K562 (cell line): Measurements from ENCODE around the gene HOXC11. TPM values are rescaled to one million over a fixed set of nuclear protein-coding genes. Genes with fewer than 3 reads are reported as not detected.
A peak's percentile ranks its signal among the peaks of the same experiment; 100 is the strongest.

Experiments
- ATAC-seq: fragments of 200-7000 bp; cut with Tn5 transposase; 3 replicates; pipeline ENCODE4 v1.9.1; 2020; ENCODE audit warnings: moderate library complexity
- BruUV-seq: library from RNA; stranded (reverse); fragments of 400-500 nt; replicated peaks from 2 replicates; lab custom pipeline; 2021; lab: Mats Ljungman, UMichigan
- CTCF ChIA-PET: fragments of 300-600 bp; formaldehyde crosslinking; extraction: SDS; loops from one replicate; lab custom pipeline; 2021; ENCODE audit warnings: low intra/inter-chr PET ratio; lab: Yijun Ruan, JAX
- POLR2A ChIA-PET: fragments of 300-600, 350-650 bp; sonication (Branson Sonifier 250); formaldehyde crosslinking; extraction: SDS; loops from one replicate; lab custom pipeline; 2021; ENCODE audit warnings: antibody characterized with exemption, inconsistent platforms; lab: Yijun Ruan, JAX
- DNase-seq, 4 experiments: peaks; one replicate each; pipeline versions ENCODE4 v3.0.0 to v3.0.0-alpha.2; 2011 to 2018; ENCODE audit warnings: low spot score in 3 of 4, mixed read lengths in 3 of 4; ENCODE audit errors: extremely low read depth in 1 of 4
- FAIRE-seq: peaks from 2 replicates; lab custom pipeline; 2011; peaks lifted over from hg19 to GRCh38; lab: Jason Lieb, UNC
- H2AFZ ChIP-seq: 2 replicates; pipeline ENCODE4 v1.6.0; 2011; ENCODE audit warnings: low read depth, low read length, control low read depth, inconsistent platforms
- H3K27ac ChIP-seq: fragments of 200-600 bp; 3 replicates; pipeline ENCODE4 v1.8.0; 2011; ENCODE audit warnings: low read depth, mild to moderate bottlenecking, control low read depth, inconsistent platforms, low read length, moderate library complexity, mixed read lengths; ENCODE audit errors: extremely low read depth
- H3K27me3 ChIP-seq, 2 experiments: fragments of 300-600 bp in 1 of 2; 2 replicates in 1 of 2; 3 replicates in 1 of 2; pipeline versions ENCODE4 v1.6.0 to v1.8.0; 2011; ENCODE audit warnings: inconsistent platforms in 2 of 2, low read length in 2 of 2, mild to moderate bottlenecking in 1 of 2, mixed read lengths in 1 of 2, moderate library complexity in 1 of 2; ENCODE audit not compliant: control insufficient read depth in 2 of 2, insufficient read depth in 2 of 2
- H3K36me3 ChIP-seq: fragments of 300-600 bp; 3 replicates; pipeline ENCODE4 v1.8.0; 2011; ENCODE audit warnings: mild to moderate bottlenecking, low read length, inconsistent platforms; ENCODE audit not compliant: control insufficient read depth, insufficient read depth
- H3K4me1 ChIP-seq, 2 experiments: fragments of 200-600 bp in 1 of 2; replicated peaks in 1 of 2; 2 replicates in 1 of 2; 3 replicates in 1 of 2; pipeline versions ENCODE4 v1.5.1 to v1.8.0; 2011; ENCODE audit warnings: inconsistent platforms in 2 of 2, low read length in 2 of 2, mild to moderate bottlenecking in 1 of 2, mixed read lengths in 1 of 2, moderate library complexity in 1 of 2; ENCODE audit not compliant: control insufficient read depth in 2 of 2, insufficient read depth in 2 of 2
- H3K4me2 ChIP-seq: 2 replicates; pipeline ENCODE4 v1.6.1; 2011; ENCODE audit warnings: low read length, control low read depth, inconsistent platforms, mixed read lengths; ENCODE audit not compliant: insufficient read depth
- H3K4me3 ChIP-seq: fragments of 200-600 bp; sonication (generic), shearing (Covaris generic); 2 replicates; pipeline ENCODE4 v1.5.1; 2016; ENCODE audit warnings: control low read depth, inconsistent platforms
- H3K79me2 ChIP-seq: fragments of 200-600 bp; 3 replicates; pipeline ENCODE4 v1.8.0; 2011; ENCODE audit warnings: low read length, inconsistent platforms; ENCODE audit not compliant: control insufficient read depth, insufficient read depth
- H3K9ac ChIP-seq, 2 experiments: 2 replicates each; pipeline versions ENCODE4 v1.6.0 to v1.6.1; 2011; ENCODE audit warnings: low read depth in 2 of 2, low read length in 2 of 2, control low read depth in 1 of 2, inconsistent platforms in 1 of 2, mild to moderate bottlenecking in 1 of 2, mixed read lengths in 1 of 2; ENCODE audit not compliant: insufficient read depth in 1 of 2
- H3K9me1 ChIP-seq: one replicate; pipeline ENCODE4 v1.6.0; 2011; ENCODE audit warnings: inconsistent platforms, mild to moderate bottlenecking, low read length, moderate library complexity; ENCODE audit not compliant: control insufficient read depth, insufficient read depth
- H3K9me3 ChIP-seq: replicated peaks from 2 replicates; pipeline ENCODE4 v1.5.1; 2011; ENCODE audit warnings: low read depth, low read length, inconsistent platforms; ENCODE audit not compliant: control insufficient read depth, insufficient read depth
- H4K20me1 ChIP-seq: replicated peaks from 2 replicates; pipeline ENCODE4 v1.6.1; 2011; ENCODE audit warnings: low read length, inconsistent platforms, mixed read lengths; ENCODE audit not compliant: control insufficient read depth, insufficient read depth
- RAD21 ChIP-seq, 2 experiments: fragments of 250-450 bp in 1 of 2; fragments of 450-650 bp in 1 of 2; sonication (Bioruptor Pico) in 1 of 2; formaldehyde crosslinking in 1 of 2; IDR thresholded peaks in 1 of 2; conservative IDR thresholded peaks in 1 of 2; 2 replicates each; pipeline versions ENCODE4 v1.4.0 to v1.8.0; 2020 to 2022; ENCODE audit warnings: mild to moderate bottlenecking in 2 of 2, moderate library complexity in 1 of 2
- WGBS: fragments of 100-300 bp; shearing (Covaris generic); methylation state at CpG from one replicate; pipeline ENCODE4 v1.1.6; 2016; ENCODE audit warnings: low coverage, mixed read lengths; ENCODE audit not compliant: insufficient coverage; ENCODE audit errors: missing lambda C conversion rate; 5-methylcytosine and 5-hydroxymethylcytosine counted together
- in situ Hi-C: fragments of 300-500 bp; cut with MboI; formaldehyde crosslinking; loops from 4 replicates; pipeline ENCODE4 v1.15.0; 2018; ENCODE audit warnings: inconsistent platforms, mixed read lengths
- intact Hi-C: fragments of 100-400 bp; cut with micrococcal nuclease; formaldehyde crosslinking; loops from 2 replicates; pipeline ENCODE4 v1.14.2; 2022
- polyA plus RNA-seq, 8 experiments: library from polyadenylated mRNA; depleted of rRNA in 4 of 8; stranded (reverse) in 5 of 8; unstranded in 3 of 8; fragments of >200 nt; fragmentation: Nextera tagmentation in 2 of 8; fragmentation: Illumina TruSeq in 1 of 8; extraction: Ambion mirVana in 2 of 8; extraction: Trizol in 1 of 8; gene quantifications; 2 replicates each; pipeline versions ENCODE4 v1.2.1 to v1.2.3, GENCODE V29; 2011 to 2014; ENCODE audit warnings: inconsistent platforms in 1 of 8, missing spikeins in 1 of 8
- total RNA-seq, 7 experiments: library from RNA; depleted of rRNA in 6 of 7; stranded (reverse); fragments of >200 nt in 6 of 7; fragmentation: Illumina TruSeq in 2 of 7; extraction: Trizol in 2 of 7; gene quantifications; 2 replicates each; pipeline versions ENCODE4 v1.2.1 to v1.2.3, GENCODE V29; 2011 to 2021; ENCODE audit warnings: low replicate concordance in 1 of 7
- TF ChIP-seq, protein P1 (sequence below): sonication (generic); formaldehyde crosslinking; IDR thresholded peaks from 2 replicates; pipeline ENCODE4 v1.8.0; 2022; ENCODE audit warnings: missing genetic modification reagents, mild to moderate bottlenecking, moderate library complexity, borderline replicate concordance
- TF ChIP-seq, protein P2 (sequence below), 3 experiments: IDR thresholded peaks in 2 of 3; conservative IDR thresholded peaks in 1 of 3; 2 replicates each; pipeline ENCODE4 v1.5.1; 2011 to 2012; ENCODE audit warnings: low read length in 3 of 3, mild to moderate bottlenecking in 3 of 3, control low read depth in 2 of 3, improper control_type of control experiment in 1 of 3, inconsistent platforms in 1 of 3, low read depth in 1 of 3, mixed read lengths in 1 of 3, moderate library complexity in 1 of 3; ENCODE audit not compliant: insufficient read depth in 2 of 3

The HOXC11 gene
- total and polyA plus RNA-seq, 9 of the 15 experiments (the other 6 are each of a cell fraction or from before 2014, with no cell fraction given) = not detected

DNA sequence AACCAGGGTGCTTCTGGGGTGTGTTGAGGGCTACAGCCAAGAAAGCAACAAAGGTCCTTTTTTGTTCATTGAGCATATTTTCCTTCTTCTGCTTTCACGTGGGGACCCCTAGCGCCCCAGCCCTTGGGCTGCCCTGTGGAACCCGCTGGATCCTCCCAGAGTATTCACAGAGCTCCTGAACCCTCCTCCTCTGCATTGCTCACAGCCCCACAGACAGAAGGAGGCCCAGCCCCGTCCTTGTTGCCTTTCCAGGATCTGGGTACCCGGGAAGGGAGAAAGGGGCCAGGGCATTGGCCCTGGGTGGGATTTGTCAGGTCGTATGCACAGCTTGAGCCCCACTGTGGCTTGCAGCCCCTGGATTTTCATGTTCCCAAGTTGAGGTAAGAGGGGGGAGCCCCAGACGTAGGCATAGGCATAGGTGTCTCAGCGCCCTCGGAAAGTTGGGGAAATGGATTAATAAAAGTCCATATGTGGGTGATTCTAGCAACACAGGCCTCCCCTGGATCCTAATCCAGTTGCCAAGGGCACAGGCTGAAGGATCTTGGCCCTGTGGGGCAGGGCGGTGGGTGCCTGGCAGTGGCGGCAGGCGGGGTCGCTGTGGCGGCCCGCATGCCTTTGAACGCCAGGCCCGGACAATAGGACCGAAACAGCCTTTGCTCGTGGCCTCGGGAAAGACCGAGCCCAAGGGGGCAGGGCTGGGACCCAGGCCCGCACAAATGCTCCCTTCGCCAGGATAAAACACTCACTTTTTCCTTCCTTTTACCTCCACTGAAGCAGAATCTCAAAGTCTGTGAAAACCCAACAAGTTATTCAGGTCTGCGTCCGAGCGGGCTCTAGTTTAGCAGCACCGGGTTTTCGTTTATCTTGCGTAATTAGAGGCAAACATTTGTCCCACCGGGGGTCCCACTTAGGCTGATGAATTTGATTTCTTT lies 9.0 kb downstream of the HOXC11 start:
- Histone ChIP-seq H3K4me1 (peaks cover 2 to 31% of the 10 kb centered on the region in 2 experiments; a peak in 2 of 5 replicates), H3K4me3 (no peak overlapping the region)
- TF ChIP-seq RAD21 (CRISPR knock-in tag; conservative IDR thresholded peaks at IDR 0.05 in 1 of 2, IDR thresholded peaks at IDR 0.05 in 1 of 2) = peak in 1 of 2 experiments; percentile 22; a peak in 2 of 4 replicates
- TF ChIP-seq, protein P1, sequence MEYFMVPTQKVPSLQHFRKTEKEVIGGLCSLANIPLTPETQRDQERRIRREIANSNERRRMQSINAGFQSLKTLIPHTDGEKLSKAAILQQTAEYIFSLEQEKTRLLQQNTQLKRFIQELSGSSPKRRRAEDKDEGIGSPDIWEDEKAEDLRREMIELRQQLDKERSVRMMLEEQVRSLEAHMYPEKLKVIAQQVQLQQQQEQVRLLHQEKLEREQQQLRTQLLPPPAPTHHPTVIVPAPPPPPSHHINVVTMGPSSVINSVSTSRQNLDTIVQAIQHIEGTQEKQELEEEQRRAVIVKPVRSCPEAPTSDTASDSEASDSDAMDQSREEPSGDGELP (CRISPR knock-in tag) = no peak
- TF ChIP-seq, protein P2, sequence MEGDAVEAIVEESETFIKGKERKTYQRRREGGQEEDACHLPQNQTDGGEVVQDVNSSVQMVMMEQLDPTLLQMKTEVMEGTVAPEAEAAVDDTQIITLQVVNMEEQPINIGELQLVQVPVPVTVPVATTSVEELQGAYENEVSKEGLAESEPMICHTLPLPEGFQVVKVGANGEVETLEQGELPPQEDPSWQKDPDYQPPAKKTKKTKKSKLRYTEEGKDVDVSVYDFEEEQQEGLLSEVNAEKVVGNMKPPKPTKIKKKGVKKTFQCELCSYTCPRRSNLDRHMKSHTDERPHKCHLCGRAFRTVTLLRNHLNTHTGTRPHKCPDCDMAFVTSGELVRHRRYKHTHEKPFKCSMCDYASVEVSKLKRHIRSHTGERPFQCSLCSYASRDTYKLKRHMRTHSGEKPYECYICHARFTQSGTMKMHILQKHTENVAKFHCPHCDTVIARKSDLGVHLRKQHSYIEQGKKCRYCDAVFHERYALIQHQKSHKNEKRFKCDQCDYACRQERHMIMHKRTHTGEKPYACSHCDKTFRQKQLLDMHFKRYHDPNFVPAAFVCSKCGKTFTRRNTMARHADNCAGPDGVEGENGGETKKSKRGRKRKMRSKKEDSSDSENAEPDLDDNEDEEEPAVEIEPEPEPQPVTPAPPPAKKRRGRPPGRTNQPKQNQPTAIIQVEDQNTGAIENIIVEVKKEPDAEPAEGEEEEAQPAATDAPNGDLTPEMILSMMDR (IDR thresholded peaks at IDR 0.05 in 2 of 3, conservative IDR thresholded peaks at IDR 0.05 in 1 of 3; ENCODE audit: insufficient read depth in 2 of 3, low read depth in 1 of 3, low read length in 3 of 3) = 0 out of 6 replicates have a peak, but pooled peaks of 2 of the 3 experiments have one; percentile 15 to 18

More for the DNA sequence above, 9.0 kb downstream of the HOXC11 start:
- intact Hi-C loops (loop anchor here (10.0 kb wide), 1 partner anchor 383 kb away; the partner anchor contains the start of gene GPR84), in situ Hi-C loops (loop anchor here (10.0 kb wide), 1 partner anchor 383 kb away; the partner anchor contains the start of gene GPR84)
- FAIRE-seq (no peak), ATAC-seq (peak; percentile 19; the same call in 2 of the 3 replicates), DNase-seq (no peak)
- no peaks in the 10 kb centered on the region for H3K9me3 ChIP-seq
- peaks cover 28 to 31% of the 10 kb centered on the region in 2 experiments for H3K27me3 ChIP-seq
- no TSS peak for BruUV-seq
- no peak overlapping the region for H2AFZ ChIP-seq
- no peaks in the 10 kb centered on the region for H3K9me1 ChIP-seq
- CTCF ChIA-PET = no interaction called here
- H3K27ac ChIP-seq = no peak overlapping the region
- POLR2A ChIA-PET = interaction anchor here (1.0 kb wide), 1 partner anchor 9 kb away, joined by 5 read pairs; no protein-coding TSS in a partner anchor
- no peaks in the 10 kb centered on the region for H3K79me2 ChIP-seq
- no peaks in the 10 kb centered on the region; the same call in 1 of the 2 replicates for H4K20me1 ChIP-seq
- 51% methylated on average over 29 of the region's 30 CpGs for WGBS
- no peak overlapping the region for H3K9ac ChIP-seq
- H3K36me3 ChIP-seq = no peaks in the 10 kb centered on the region
- H3K4me2 ChIP-seq = no peak overlapping the region
